ENCODE measurements around the gene COMMD8.

The COMMD8 gene

GRCh38 chr4:47474799-47475198 is 11.3 kb upstream of the COMMD8 start:
- TF ChIP-seq CTCF (IDR thresholded peaks at IDR 0.05; ENCODE audit: low read depth, low read length, missing control alignments) = no peak
- DNase-seq (ENCODE audit: low read depth) = no peak
- no peak overlapping the region for H3K4me3 ChIP-seq (ENCODE audit: low read depth, low read length)

GRCh38 chr4:47473141-47473750 is 9.7 kb upstream of the COMMD8 start:
- no peak for DNase-seq (ENCODE audit: low read depth)
- TF ChIP-seq CTCF (IDR thresholded peaks at IDR 0.05; ENCODE audit: low read depth, low read length, missing control alignments) = no peak
- no peak overlapping the region for H3K4me3 ChIP-seq (ENCODE audit: low read depth, low read length)

GRCh38 chr4:47471591-47471990 is 8.1 kb upstream of the COMMD8 start:
- H3K4me3 ChIP-seq (ENCODE audit: low read depth, low read length) = no peak overlapping the region
- no peak for DNase-seq (ENCODE audit: low read depth)
- no peak for TF ChIP-seq CTCF (IDR thresholded peaks at IDR 0.05; ENCODE audit: low read depth, low read length, missing control alignments)

GRCh38 chr4:47471064-47471463 is 7.6 kb upstream of the COMMD8 start:
- TF ChIP-seq CTCF (IDR thresholded peaks at IDR 0.05; ENCODE audit: low read depth, low read length, missing control alignments) = no peak
- H3K4me3 ChIP-seq (ENCODE audit: low read depth, low read length) = no peak overlapping the region
- DNase-seq (ENCODE audit: low read depth) = no peak

GRCh38 chr4:47469951-47470350 is 6.4 kb upstream of the COMMD8 start:
- no peak for DNase-seq (ENCODE audit: low read depth)

GRCh38 chr4:47468706-47469365 is 5.3 kb upstream of the COMMD8 start:
- DNase-seq (ENCODE audit: low read depth) = no peak
- no peak for TF ChIP-seq CTCF (IDR thresholded peaks at IDR 0.05; ENCODE audit: low read depth, low read length, missing control alignments)
- H3K4me3 ChIP-seq (ENCODE audit: low read depth, low read length) = no peak overlapping the region

More at GRCh38 chr4:47469951-47470350, 6.4 kb upstream of the COMMD8 start:
- H3K4me3 ChIP-seq (ENCODE audit: low read depth, low read length) = no peak overlapping the region
- no peak for TF ChIP-seq CTCF (IDR thresholded peaks at IDR 0.05; ENCODE audit: low read depth, low read length, missing control alignments)

Data from GM12864 (cell line).